Measurements from ENCODE around the gene SHH.

DNA sequence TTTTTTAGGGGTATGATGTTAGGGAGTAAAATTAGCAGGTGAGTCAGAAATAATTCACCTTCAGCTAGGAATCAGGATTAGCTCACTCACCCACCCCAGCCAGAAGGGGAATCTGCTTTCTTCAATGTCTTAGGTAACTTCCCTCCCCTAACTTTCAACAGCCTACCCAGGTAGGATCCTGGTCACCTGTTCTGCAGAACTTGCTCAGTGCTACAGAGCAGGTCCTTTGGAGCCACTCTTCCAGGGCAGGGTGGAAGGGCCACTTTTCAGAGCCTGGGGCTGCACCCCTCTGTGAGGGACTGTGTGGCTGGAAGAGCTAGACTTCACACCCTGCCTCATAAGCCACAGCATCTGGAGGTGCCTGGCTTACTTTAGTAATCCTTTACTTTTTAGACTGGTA is 58.1 kb downstream of the SHH start:
- TF ChIP-seq, protein P1, sequence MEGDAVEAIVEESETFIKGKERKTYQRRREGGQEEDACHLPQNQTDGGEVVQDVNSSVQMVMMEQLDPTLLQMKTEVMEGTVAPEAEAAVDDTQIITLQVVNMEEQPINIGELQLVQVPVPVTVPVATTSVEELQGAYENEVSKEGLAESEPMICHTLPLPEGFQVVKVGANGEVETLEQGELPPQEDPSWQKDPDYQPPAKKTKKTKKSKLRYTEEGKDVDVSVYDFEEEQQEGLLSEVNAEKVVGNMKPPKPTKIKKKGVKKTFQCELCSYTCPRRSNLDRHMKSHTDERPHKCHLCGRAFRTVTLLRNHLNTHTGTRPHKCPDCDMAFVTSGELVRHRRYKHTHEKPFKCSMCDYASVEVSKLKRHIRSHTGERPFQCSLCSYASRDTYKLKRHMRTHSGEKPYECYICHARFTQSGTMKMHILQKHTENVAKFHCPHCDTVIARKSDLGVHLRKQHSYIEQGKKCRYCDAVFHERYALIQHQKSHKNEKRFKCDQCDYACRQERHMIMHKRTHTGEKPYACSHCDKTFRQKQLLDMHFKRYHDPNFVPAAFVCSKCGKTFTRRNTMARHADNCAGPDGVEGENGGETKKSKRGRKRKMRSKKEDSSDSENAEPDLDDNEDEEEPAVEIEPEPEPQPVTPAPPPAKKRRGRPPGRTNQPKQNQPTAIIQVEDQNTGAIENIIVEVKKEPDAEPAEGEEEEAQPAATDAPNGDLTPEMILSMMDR (IDR thresholded peaks at IDR 0.05): no peak
- TF ChIP-seq POLR2A (IDR thresholded peaks at IDR 0.05): no peak
